HG03139 (cell line): ENCODE results near the gene AHRR.
A peak's percentile ranks its signal among the peaks of the same experiment; 100 is the strongest.

ENCODE experiments used
- ATAC-seq: cut with Tn5 transposase; IDR thresholded peaks from one replicate; pipeline ENCODE4 v1.9.1; 2021; ENCODE audit not compliant: unreplicated experiment

AHRR gene

GRCh38 chr5:438481-438981 is 117.0 kb downstream of the AHRR start:
- ATAC-seq: no peak

- ATAC-seq: no peak
These were observed 117.7 kb downstream of the AHRR start for GRCh38 chr5:439181-439580.

- no peak for ATAC-seq
These were observed 118.1 kb downstream of the AHRR start for GRCh38 chr5:439636-440035.

GRCh38 chr5:440401-441201 is 119.1 kb downstream of the AHRR start:
- ATAC-seq: no peak

DNA sequence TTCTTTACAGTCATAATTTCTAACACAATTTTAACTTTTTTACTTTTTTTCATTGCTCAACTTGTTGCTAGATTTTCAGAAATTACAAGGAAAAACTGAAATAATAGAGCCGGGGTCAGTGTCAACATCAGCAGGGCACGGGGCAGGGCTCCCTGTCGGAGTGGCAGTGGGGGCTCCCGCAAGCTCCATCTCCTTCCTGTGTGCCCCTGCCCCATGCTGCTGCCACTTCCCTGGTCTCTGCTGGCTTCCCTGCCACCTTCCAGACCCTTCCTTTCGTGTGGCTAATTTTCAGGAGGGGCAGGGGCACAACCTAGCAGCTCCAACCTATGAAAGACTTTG is 120.5 kb downstream of the AHRR start:
- ATAC-seq: no peak

DNA sequence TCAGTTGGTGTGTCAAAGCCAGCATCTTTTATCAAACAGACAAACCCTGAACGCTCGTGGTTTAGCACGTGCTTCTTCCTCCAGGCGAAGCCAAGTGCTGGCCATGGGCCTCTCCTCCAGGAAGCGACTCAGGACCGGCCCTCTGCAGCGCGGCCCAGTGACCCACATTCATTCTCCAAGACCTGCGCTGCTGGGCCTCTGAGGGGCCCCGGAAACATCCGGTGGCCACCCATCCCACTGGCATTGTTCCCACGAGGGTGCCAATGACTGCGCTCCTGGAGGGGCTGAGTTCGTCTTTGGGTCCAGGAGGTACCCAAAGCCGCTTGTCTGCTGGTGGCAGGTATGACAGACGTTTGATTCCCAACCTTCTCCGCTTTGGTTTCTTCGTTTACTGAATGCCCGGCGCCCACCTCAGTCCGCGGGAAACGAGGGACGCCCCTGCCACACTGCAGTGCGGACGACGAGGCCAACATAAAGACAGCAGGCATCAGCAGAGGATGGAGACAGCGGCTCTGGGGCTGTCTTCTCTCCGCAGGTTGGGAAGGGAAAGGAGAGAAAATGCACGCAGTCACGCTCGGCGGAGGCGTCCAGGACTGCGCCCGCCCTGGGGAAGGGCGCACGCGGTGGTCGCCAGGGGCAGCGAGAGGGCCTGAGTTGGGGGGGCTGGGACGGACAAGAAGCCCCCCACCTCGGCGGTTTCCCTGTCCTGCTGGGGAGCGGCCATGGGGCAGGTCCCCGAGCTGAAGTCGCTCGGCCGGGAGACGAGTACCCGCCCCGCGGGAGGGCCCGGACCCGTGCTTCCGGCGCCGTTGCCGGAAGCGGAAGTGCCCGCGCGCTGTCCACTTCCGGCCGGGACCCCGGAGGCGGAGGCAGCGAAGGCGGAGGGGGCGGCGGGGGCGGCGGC is 121.1 kb downstream of the AHRR start, which contains the start of gene EXOC3:
Gene EXOC3 (plus strand): TSS at position 842 of the 904 bp plus-strand sequence. CDS start 3,030 bp downstream, outside the sequence.
- peak; percentile 81 for ATAC-seq

- ATAC-seq: peak; percentile 19
These were observed 122.0 kb downstream of the AHRR start for GRCh38 chr5:443239-444151.

- ATAC-seq: no peak
These were observed 122.7 kb downstream of the AHRR start for GRCh38 chr5:444226-444625.

GRCh38 chr5:445591-445990 is 124.1 kb downstream of the AHRR start:
- ATAC-seq: no peak

DNA sequence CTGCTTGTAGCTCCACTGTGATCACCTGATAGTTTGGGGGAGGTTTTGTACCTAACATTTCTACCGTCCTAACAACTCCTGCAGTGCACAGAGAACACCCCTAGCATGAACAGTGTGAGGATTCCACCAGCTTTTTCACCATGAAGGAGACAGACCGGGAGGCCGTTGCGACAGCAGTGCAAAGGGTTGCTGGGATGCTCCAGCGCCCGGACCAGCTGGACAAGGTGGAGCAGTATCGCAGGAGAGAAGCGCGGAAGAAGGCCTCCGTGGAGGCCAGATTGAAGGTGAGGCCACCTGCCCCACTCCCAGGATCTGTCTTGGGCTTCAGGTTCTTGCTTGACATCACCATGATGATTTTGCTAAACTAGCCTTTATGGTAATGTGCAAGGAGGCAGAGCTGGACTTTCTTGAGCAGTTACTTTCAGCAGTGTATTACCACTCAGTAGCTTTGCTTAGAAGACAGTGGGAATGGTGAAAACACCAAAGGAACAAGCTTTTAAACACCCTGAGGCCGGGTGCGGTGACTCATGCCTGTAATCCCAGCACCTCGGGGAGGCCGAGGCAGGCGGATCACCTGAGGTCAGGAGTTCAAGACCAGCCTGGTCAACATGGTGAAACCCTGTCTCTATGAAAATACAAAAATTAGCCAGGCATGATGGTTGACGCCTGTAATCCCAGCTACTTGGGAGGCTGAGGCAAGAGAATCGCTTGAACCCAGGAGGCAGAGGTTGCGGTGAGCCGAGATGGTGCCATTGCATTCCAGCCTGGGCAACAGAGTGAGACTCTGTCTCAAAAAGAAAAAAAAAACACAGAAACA is 124.8 kb downstream of the AHRR start:
- ATAC-seq: no peak

- ATAC-seq: no peak
These were observed 125.4 kb downstream of the AHRR start for GRCh38 chr5:446883-447263.

- ATAC-seq: no peak
These were observed 126.0 kb downstream of the AHRR start for GRCh38 chr5:447501-447900.

- ATAC-seq: no peak
These were observed 126.7 kb downstream of the AHRR start for GRCh38 chr5:448061-448765.

DNA sequence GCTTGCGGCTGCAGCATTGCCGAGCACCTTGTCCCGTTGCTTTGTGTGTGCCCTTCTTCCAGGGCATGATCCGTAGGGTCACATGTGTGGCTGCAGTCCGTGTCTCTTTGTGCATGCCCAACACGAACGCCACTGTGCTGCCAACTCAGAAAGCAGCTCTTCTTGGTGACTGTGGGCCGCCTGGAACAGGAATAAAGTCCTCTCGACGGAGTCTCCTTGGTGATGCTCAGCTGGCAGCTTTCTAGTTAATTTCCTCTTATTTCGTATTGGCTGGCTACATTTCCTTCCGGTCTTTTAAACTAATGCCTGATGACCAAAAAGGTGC is 127.2 kb downstream of the AHRR start:
- no peak for ATAC-seq

GRCh38 chr5:449151-449550 is 127.6 kb downstream of the AHRR start:
- ATAC-seq: no peak

- ATAC-seq: no peak
These were observed 130.3 kb downstream of the AHRR start for GRCh38 chr5:451587-452458.

DNA sequence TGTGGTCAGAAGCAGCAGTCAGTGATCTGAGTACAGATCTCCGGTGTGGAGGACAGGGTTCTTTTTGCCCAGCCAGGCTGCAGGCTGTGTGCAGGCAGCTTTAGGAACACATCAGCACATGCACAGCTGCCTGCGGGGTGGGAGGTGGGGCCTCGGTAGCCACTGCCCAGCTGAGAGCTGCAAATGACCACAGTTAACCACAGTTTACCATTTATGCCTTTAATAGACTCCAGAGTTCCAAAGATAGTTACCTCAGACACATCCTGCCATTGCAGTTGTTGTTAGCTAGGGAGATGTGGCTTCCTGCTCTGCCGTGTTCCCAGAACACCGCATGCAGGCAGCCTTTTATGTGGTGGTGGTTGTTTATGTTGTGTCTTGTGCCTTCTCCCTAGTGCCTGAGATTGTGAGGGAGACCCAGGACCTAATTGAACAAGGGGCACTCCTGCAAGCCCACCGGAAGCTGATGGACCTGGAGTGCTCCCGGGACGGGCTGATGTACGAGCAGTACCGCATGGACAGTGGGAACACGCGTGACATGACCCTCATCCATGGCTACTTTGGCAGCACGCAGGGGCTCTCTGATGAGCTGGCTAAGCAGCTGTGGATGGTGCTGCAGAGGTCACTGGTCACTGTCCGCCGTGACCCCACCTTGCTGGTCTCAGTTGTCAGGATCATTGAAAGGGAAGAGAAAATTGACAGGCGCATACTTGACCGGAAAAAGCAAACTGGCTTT is 131.6 kb downstream of the AHRR start:
- ATAC-seq: no peak
